GM19099 (cell line): ENCODE results near the gene MIER2.

Source experiments
- POLR2A ChIP-seq: IDR thresholded peaks from 3 replicates; pipeline ENCODE4 v1.6.1; 2011; ENCODE audit warnings: low read depth; ENCODE audit not compliant: insufficient read length; ENCODE audit errors: extremely low read depth

MIER2 gene

DNA sequence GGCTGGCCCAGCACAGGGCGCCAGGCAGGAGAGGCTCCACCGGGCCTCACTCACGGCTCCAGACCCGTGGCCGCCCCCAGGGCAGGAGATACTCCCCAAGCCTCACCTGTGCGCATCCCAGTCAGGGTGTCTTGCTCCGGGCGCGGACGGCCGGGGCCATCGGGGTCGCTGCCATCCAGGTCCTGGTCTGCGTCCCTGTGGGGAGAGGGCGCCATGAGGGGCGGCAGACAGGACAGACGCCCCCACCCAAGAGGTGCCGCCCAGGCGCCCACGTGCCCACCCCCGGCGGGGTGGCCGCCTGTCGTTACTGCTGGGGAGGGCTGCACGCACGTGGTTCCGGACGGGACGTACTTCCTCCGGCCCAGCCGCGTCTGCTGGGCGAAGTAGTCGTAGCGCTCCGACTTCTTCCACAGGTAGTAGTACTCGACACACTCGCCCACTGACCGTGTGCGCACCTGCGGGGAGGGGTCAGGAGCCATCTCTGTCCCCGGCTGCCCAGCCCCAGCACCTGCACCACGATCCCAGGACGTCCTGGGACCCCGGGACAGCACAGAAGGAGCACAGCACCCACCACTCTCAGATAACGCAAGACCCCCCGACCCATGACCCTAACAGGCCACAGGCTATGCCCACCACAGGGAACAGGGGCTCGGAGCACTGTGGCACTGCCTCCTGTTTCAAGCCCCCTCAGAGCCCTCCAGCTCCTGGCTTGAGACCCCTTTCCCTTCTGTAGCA lies 36.0 kb downstream of the MIER2 start:
- no peak for TF ChIP-seq POLR2A

DNA sequence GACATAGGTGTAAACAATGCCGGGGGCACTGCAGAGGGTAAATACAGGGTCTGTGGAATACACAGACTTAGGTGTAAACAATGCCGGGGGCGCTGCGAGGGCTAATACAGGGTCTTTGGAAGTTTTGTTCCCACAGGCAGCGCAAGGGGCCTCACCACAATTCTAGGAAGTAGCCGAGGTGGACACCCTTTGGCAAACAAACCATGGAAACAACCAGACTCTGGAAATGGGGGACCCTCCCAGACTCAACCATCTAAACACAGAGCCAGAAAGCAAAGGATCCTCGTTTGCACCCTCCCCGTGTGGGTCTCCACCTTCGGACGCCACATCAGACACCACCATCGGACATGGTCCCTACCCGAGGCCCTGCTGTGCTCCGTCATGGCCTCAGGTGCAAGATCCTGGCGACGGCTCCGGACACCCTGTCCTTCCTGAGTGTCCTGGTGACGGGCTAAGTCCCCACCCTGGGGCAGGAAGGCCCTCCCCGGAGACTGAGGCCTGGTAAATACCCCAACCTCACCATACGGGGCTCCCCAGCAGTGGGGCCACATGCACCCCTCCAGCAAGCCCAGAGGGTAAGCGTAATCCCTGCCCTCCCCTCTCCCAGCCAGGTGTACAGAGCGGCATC lies 36.7 kb downstream of the MIER2 start:
- no peak for TF ChIP-seq POLR2A

DNA sequence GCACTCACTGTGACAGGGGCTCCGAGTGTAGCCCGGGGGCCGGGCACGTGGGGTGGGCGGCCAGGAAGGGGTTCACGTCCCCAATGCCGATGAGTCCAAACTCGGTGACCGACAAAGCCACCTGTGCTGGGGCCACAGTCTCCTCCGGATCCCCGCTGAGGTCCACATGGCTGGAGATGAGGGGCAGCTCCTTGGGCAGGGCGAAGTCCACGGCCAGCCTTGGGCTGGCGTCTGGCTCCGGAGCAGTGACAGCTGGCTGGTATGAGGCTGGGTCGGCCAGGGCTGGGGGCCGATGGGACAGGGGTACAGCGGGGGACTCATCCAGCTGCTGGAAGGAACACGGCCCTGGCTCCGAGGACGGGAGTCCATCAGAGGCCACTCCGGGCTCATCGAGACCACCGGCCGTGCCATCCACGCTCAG lies 37.5 kb downstream of the MIER2 start:
- TF ChIP-seq POLR2A: no peak

DNA sequence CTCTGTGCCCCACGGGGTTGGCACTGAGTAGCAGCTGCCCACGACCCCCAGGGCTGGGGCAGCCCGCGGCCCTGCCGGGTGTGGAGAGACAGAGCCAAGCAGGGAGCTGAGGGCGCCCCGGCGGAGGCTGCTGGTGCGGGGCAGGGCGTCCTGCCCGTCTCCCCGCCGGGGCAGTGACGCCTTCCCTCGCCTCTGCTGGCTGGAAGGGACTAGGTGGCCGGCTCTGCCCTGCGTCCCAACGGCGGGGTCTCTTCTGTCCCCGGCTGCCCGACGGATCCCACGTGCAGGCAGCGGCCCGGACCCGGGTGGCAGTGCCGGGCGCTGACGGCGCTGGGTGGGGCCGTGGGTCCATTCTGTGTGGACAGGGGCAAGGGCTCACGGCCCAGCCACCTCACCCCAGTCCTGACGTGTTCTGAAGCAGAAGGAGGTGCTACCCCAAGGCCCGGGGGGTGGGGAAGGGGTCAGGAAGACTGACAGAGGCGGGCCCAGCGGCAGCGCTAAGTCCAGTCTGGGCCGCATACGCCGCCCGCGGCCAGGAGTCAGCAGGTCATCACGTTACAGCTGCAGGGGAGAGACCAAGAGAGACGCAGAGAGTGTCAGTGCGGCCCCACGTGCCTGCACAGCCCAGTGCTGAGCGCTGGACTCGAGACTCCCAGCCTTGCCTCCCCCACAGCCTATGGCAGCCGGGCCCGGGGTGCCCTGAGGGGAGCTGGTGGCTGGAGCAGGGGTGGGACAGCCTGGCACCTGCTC lies 38.3 kb downstream of the MIER2 start:
- no peak for TF ChIP-seq POLR2A

DNA sequence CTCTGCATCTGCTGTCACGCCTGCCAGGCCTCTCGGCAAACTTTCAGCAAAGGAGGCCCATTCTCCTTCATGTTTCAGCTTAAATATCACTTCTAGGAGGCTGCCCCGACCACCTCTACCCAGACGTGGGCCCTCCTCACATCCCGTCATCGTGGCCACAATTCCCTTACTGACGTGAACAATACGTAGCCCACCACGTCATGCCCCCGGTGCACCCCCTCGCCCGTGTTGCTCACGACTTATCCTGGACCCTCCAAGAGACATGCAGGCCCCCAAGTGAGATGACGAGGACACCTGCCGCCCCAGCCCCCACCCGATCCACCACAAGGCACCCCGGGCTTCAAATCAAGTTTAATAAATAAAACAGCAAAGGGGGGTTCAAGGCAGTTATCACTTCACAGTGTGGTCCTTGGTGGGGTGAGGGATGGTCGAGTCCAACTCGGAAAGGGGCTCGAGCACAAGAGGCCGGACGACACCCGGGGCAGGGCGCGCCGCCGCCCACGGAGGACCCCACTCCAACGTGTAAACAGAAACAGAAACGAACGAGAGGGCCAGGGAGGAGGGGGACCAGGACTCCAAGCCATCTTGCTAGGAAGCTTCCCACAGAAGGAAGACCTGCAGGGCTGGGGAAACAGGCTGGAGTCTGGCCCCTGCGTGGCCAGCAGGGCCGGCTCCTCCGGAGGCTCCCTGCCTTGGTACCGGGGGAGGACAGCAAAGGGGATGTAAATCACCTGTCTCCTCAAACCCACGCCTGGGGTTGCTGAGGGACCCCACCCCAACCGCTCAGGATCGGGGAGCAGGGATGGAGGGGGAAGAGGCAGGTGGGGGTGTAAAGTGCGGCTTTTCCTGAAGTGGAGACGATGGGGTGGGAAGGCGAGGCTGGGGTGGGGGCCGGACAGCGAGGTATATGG lies 39.1 kb downstream of the MIER2 start:
- no peak for TF ChIP-seq POLR2A

DNA sequence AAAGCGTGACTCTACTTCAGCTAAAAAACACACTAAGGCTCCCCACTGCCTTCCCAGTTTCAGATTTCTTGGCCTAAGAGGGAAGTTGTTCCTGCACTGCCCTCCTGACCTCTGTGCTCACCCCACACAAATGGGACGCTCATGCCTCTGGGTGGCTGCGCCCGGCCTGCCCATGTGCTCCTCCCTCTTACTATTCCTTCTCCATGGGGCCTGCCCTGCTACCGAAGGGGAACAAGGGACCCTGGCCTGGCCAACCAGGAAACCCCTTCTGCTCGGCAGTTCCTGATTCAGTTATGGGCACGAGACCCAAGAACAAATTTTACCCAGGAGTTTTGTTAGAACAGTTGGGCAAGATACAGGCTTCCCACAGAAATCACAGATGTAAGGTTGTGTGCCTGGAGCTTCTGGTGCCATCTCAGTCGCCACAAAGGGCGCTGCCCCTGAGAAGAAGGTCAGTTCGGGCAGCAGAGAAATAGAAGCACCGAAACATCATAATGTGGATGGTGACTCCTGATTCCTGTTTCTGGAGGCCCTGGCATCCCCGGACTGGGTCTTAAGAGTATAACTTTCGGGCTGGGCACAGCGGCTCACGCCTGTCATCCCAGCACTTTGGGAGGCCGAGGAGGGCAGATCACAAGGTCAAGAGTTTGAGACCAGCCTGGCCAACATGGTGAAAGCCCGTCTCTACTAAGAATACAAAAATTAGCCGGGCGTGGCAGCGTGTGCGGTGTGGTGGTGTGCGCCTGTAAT lies 47.9 kb downstream of the MIER2 start:
- no peak for TF ChIP-seq POLR2A

DNA sequence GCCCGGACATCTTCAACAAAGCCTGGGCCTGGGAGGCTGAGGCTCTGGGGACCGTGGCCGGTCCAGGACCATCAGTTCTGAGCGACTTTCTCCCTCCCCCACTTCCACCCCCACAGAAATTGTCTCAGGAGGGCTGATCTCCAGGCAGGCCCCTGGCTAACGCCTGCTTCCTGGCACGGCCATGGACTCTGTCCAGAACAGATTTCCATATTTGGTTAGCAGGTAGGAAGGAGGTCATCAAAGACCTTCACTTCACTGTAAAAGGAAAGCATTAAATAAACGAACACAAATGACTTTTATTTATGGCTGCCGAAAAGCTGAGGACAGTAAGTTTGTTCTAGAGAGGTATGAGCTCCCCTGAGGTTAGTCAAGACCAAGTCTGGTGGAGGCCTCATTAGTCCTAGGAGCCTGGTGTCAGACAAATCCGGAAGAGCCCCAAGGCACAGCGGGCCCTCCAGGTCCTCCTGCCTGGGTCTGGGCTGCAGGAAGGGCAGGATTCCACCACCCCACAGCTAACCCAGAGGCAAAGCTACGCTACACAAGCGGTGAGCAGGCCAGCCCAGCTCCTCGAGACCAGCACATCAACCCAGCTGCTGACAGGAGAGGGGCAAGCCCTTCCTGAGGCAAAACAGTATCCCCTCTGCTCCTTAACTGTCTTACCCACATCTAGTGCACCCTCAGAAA lies 48.8 kb downstream of the MIER2 start:
- TF ChIP-seq POLR2A: no peak

DNA sequence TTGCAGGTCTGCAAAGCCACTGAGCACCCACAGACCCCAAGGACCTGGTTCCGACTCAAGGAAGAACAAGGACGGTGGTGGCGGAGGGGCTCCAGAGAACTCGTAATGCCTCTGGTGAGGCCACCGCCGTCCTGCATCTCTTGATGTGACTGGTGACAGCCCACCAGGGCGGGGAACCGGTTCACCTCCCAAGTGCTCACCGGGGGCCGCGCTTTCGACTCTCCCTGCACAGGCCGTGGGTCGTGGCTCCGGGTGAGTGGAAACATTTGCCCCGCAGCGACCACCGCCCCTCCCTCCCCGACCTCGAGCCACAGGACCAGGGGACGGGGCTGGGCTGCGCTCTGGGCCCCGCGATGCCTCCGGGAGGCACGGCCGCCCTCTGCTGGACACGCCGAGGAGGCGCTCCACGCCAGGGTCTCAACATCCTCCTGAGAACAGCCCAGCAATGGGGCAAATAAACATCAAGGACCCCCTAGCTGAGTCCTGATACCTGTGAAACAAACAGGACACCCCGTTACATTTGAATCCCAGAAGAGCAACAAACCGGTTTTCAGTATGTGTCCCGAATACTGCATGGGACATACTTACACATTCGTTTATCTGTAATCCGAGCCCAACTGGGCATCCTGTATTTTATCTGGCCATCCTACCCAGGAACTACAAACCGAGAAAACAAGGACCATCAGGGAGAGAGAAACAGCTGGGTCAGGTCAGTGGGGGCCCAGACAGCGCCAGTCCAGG lies 49.5 kb downstream of the MIER2 start:
- TF ChIP-seq POLR2A: no peak

DNA sequence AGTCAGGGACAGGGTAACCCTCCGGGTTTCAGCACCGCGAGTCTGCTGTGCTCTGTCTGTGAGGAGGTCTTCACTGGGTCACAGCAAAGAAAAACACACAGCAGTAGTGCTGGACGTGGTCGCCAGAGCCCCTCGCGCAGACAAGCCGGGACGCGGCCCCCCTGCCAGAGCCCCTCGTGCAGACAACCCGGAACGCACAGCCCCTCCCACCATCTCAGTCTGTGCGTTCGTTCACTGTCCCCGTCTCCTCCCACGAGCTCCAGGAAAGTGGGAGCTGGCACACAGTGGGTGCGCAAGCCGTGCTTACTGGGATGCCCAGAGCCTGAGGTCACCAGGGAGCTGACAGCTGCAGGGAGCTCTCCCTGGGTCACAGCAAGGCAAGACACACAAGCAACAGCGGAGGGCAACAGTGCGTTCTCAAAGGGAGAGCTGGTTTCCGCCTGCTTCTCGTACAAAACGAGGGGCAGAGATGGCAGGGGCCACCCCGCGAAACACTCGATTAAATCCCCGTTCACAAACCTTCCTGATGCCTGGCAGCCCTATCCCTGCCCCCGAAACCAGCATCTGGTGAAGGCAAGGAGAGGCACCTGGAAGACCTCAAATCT lies 50.2 kb downstream of the MIER2 start:
- no peak for TF ChIP-seq POLR2A

DNA sequence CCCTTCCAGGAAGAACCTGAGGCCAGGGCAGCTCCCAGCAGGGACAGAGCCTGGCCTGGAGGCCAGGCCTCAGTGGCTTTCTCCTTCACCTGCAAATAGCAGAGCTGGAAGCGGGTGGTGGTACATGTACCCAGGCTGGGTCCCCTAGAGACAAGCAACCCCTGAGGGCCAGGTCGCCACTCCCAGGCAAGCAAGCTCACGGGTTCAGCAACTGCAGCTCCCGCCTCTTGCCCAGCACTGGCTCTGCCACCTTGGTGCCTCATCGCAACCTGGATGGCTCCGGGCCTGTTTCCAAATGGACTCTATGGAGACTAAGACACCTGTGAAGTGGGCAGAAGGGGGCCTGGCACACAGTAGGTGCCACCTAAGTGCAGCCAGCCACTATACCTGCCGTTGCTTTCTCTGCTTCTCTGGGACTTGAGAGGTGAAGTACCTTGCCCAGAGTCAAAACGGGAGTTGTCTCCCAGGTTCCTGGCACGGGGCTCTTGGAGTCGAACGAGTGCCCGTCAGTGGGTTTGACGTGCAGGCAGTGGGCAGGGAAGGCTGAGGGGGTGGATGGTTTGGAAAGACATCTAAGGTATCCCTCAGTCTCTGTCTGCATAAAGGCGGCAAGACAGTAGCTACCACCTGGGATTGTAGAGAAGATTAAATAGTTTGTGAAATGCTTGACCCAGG lies 51.0 kb downstream of the MIER2 start:
- no peak for TF ChIP-seq POLR2A

DNA sequence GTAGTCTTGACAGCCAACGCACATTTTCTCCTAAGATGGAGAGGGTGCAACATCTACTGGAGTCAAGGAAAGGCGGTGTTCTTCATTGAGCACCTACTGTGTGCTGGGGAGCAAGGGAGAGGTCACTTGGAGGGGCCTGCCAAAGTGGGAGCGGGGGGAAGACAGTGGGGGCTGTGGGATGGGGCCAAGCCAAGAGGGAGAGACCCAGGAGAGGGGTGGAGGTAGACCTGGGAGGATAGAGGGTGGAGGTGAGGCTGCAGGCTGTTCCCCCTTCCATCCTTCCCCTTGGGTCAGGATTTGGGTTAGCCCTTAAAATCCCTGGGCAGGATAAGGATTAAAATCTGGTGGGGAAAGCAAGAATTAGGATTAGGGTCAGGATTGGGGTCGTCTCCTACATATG lies 51.6 kb downstream of the MIER2 start:
- TF ChIP-seq POLR2A: no peak

DNA sequence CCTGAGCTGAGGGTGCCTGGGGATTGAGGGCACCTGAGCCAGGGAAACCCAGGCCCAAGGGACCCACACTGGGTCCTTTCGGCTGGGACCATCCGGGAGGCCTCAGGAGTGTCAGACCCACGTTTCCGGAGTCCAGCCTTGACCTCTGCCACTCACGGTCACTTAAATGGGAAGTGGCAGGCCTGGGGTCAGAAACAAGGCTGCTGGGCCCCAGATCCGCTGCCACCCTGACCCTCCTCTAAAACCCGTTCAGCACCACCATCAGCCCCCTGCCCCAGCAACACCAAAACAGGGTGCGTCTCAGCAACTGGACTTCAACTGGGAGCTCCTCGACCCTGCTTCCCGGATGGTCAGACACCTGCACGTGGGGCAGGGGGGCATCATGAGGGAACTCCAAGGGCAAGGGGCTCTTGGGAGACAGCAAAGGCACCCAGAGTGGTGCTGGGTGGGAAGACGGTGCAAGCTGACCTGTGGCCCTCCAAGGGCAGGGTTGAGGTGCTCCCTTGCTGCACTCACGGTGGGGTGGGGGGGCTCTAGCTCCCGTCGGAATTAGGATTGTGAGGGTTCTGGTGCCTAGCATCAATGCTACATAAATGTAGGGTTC lies 52.2 kb downstream of the MIER2 start:
- TF ChIP-seq POLR2A: no peak
